H1 (cell line): ENCODE results near the gene BTBD16.

Source experiments
- GABPA ChIP-seq: IDR thresholded peaks from 2 replicates; pipeline ENCODE4 v1.6.1; 2011; ENCODE audit warnings: mild to moderate bottlenecking, low read length, moderate library complexity, borderline replicate concordance; ENCODE audit not compliant: insufficient read depth
- JUN ChIP-seq: IDR thresholded peaks from 2 replicates; pipeline ENCODE4 v1.6.1; 2011; ENCODE audit warnings: low read depth, mild to moderate bottlenecking, improper control_type of control experiment, low read length
- POLR2A ChIP-seq, 2 experiments: IDR thresholded peaks; 1 replicate in 1 of 2; 2 replicates in 1 of 2; pipeline ENCODE4 v1.6.1; 2011; ENCODE audit warnings: low read depth in 2 of 2, low read length in 2 of 2, mild to moderate bottlenecking in 2 of 2; ENCODE audit errors: control extremely low read depth in 1 of 2
- POLR2AphosphoS5 ChIP-seq: IDR thresholded peaks from 2 replicates; pipeline ENCODE4 v1.6.1; 2011; ENCODE audit warnings: low read depth, low read length
- TF ChIP-seq, protein P1 (sequence below), 3 experiments: IDR thresholded peaks; 1 replicate in 2 of 3; 2 replicates in 1 of 3; pipeline versions ENCODE4 v1.5.1 to v1.6.1; 2011; ENCODE audit warnings: low read length in 3 of 3, mild to moderate bottlenecking in 3 of 3, inconsistent platforms in 2 of 3, low read depth in 1 of 3, moderate library complexity in 1 of 3; ENCODE audit not compliant: insufficient read depth in 1 of 3; ENCODE audit errors: control extremely low read depth in 1 of 3

DNA sequence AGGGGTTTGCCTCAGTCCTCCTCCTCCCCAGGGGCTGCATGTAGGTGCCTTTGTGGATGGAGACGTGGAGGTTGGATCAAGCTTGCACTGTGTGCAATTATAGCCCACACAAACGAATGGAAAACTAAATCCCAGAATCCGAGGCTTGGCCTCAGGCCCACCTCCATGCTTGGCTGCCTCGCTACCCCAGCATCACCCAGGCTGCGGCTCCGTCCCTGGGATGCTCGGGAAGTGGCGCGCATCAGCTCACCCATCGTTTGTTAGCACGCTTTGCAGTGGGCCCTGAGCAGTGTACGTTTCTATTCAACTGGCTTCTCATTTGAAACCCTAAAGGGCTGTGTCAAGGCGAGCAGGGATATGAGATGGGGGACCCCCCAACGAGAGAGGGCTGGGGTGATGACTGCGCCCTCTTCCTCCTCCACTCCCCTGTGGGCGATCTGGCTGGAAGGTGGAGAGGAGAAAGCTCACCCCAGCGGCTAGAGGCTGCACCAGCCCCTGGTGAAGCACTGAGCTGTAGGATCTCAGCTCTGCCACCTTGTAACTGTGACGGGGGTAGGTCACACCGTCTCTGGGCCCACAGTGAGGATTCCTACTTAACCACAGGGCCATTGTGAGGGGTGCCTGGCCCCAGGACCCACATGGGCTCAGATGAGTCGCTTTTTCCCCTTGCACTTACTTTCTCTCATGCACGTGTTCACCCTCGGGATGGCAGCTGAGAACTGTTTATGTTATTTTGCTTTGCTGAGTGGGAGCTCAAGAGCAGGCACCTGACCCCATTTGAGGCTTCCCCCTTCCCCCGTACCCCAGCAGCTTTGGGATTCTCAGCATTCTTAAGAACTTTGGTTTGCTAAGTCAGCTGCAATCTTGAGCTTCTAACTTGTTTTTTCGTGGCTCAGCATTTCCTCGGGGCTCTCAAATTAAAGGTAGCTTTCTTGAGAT is 12.7 kb upstream of the BTBD16 start:
- TF ChIP-seq POLR2A (IDR thresholded peaks at IDR 0.05; ENCODE audit: control extremely low read depth in 1 of 2, low read depth in 2 of 2, low read length in 2 of 2): 0 out of 3 replicates have a peak, but pooled peaks of 1 of the 2 experiments have one; percentile 16
- TF ChIP-seq, protein P1, sequence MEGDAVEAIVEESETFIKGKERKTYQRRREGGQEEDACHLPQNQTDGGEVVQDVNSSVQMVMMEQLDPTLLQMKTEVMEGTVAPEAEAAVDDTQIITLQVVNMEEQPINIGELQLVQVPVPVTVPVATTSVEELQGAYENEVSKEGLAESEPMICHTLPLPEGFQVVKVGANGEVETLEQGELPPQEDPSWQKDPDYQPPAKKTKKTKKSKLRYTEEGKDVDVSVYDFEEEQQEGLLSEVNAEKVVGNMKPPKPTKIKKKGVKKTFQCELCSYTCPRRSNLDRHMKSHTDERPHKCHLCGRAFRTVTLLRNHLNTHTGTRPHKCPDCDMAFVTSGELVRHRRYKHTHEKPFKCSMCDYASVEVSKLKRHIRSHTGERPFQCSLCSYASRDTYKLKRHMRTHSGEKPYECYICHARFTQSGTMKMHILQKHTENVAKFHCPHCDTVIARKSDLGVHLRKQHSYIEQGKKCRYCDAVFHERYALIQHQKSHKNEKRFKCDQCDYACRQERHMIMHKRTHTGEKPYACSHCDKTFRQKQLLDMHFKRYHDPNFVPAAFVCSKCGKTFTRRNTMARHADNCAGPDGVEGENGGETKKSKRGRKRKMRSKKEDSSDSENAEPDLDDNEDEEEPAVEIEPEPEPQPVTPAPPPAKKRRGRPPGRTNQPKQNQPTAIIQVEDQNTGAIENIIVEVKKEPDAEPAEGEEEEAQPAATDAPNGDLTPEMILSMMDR (IDR thresholded peaks at IDR 0.05; ENCODE audit: control extremely low read depth in 1 of 3, insufficient read depth in 1 of 3, low read depth in 1 of 3, low read length in 3 of 3): no peak
- no peak for TF ChIP-seq JUN
- no peak for TF ChIP-seq POLR2AphosphoS5
- no peak for TF ChIP-seq GABPA
